ENCODE data around the gene TMEM167A.

TMEM167A gene

GRCh38 chr5:83076742-83077661 lies at the start of gene TMEM167A, which contains the start of gene XRCC4:
TSS of gene TMEM167A (minus strand) at chr5:83077394. CDS start at chr5:83077323, 71 bp downstream.
TSS of gene XRCC4 (plus strand) at chr5:83077547. CDS start at chr5:83104920, 27,373 bp downstream.
- peak; percentile 97 to 99 for DNase-seq
- TF ChIP-seq POLR2A (IDR thresholded peaks at IDR 0.05; ENCODE audit: low read length) (peak; percentile 95), GATA1 (IDR thresholded peaks at IDR 0.05; ENCODE audit: low read depth, low read length) (no peak)

- TF ChIP-seq POLR2A (IDR thresholded peaks at IDR 0.05; ENCODE audit: low read length): no peak
- TF ChIP-seq GATA1 (IDR thresholded peaks at IDR 0.05; ENCODE audit: low read depth, low read length): no peak
- no peak for DNase-seq
Observed at GRCh38 chr5:83126501-83126900, 49.3 kb upstream of the TMEM167A start.

- no peak for DNase-seq
- TF ChIP-seq POLR2A (IDR thresholded peaks at IDR 0.05; ENCODE audit: low read length) (no peak), GATA1 (IDR thresholded peaks at IDR 0.05; ENCODE audit: low read depth, low read length) (no peak)
Observed at GRCh38 chr5:83125560-83125959, 48.4 kb upstream of the TMEM167A start.

- TF ChIP-seq POLR2A (IDR thresholded peaks at IDR 0.05; ENCODE audit: low read length) (no peak), GATA1 (IDR thresholded peaks at IDR 0.05; ENCODE audit: low read depth, low read length) (no peak)
- no peak for DNase-seq
Observed at GRCh38 chr5:83124593-83124992, 47.4 kb upstream of the TMEM167A start.

- TF ChIP-seq GATA1 (IDR thresholded peaks at IDR 0.05; ENCODE audit: low read depth, low read length) (no peak), POLR2A (IDR thresholded peaks at IDR 0.05; ENCODE audit: low read length) (no peak)
- no peak for DNase-seq
Observed at GRCh38 chr5:83118976-83119375, 41.8 kb upstream of the TMEM167A start.

GRCh38 chr5:83118471-83118870 lies 41.3 kb upstream of the TMEM167A start:
- DNase-seq: peak; percentile 3 to 36
- no peak for TF ChIP-seq POLR2A (IDR thresholded peaks at IDR 0.05; ENCODE audit: low read length)
- TF ChIP-seq GATA1 (IDR thresholded peaks at IDR 0.05; ENCODE audit: low read depth, low read length): no peak

GRCh38 chr5:83115816-83116215 lies 38.6 kb upstream of the TMEM167A start:
- TF ChIP-seq POLR2A (IDR thresholded peaks at IDR 0.05; ENCODE audit: low read length) (no peak), GATA1 (IDR thresholded peaks at IDR 0.05; ENCODE audit: low read depth, low read length) (no peak)
- DNase-seq: no peak

- no peak for DNase-seq
- no peak for TF ChIP-seq GATA1 (IDR thresholded peaks at IDR 0.05; ENCODE audit: low read depth, low read length)
Observed at GRCh38 chr5:83109380-83109779, 32.2 kb upstream of the TMEM167A start.

GRCh38 chr5:83107692-83108420 lies 30.7 kb upstream of the TMEM167A start:
- TF ChIP-seq POLR2A (IDR thresholded peaks at IDR 0.05; ENCODE audit: low read length): no peak
- no peak for TF ChIP-seq GATA1 (IDR thresholded peaks at IDR 0.05; ENCODE audit: low read depth, low read length)

GRCh38 chr5:83104021-83104420 lies 26.8 kb upstream of the TMEM167A start:
- peak; percentile 17 to 69 for DNase-seq

More at GRCh38 chr5:83107692-83108420, 30.7 kb upstream of the TMEM167A start:
- DNase-seq: no peak

GRCh38 chr5:83102364-83102980 lies 25.3 kb upstream of the TMEM167A start:
- TF ChIP-seq POLR2A (IDR thresholded peaks at IDR 0.05; ENCODE audit: low read length) (no peak), GATA1 (IDR thresholded peaks at IDR 0.05; ENCODE audit: low read depth, low read length) (no peak)
- DNase-seq: peak; percentile 43 to 66

More at GRCh38 chr5:83104021-83104420, 26.8 kb upstream of the TMEM167A start:
- TF ChIP-seq GATA1 (IDR thresholded peaks at IDR 0.05; ENCODE audit: low read depth, low read length): no peak
- TF ChIP-seq POLR2A (IDR thresholded peaks at IDR 0.05; ENCODE audit: low read length): no peak

- peak; percentile 7 to 22 for DNase-seq
- no peak for TF ChIP-seq GATA1 (IDR thresholded peaks at IDR 0.05; ENCODE audit: low read depth, low read length)
- TF ChIP-seq POLR2A (IDR thresholded peaks at IDR 0.05; ENCODE audit: low read length): no peak
Observed at GRCh38 chr5:83101514-83101913, 24.3 kb upstream of the TMEM167A start.

GRCh38 chr5:83099445-83099844 lies 22.3 kb upstream of the TMEM167A start:
- no peak for TF ChIP-seq GATA1 (IDR thresholded peaks at IDR 0.05; ENCODE audit: low read depth, low read length)
- no peak for TF ChIP-seq POLR2A (IDR thresholded peaks at IDR 0.05; ENCODE audit: low read length)
- peak; percentile 21 to 35 for DNase-seq

GRCh38 chr5:83099001-83099400 lies 21.8 kb upstream of the TMEM167A start:
- DNase-seq: peak in 1 of 2 experiments; percentile 21
- no peak for TF ChIP-seq POLR2A (IDR thresholded peaks at IDR 0.05; ENCODE audit: low read length)
- TF ChIP-seq GATA1 (IDR thresholded peaks at IDR 0.05; ENCODE audit: low read depth, low read length): no peak

All from erythroblast (primary cell).